NK-92 (cell line): ENCODE measurements around the gene ONECUT3.

Experiments
- DNase-seq: peaks from one replicate; lab custom pipeline; 2025; ENCODE audit not compliant: unreplicated experiment; lab: John Stamatoyannopoulos, UW

ONECUT3 gene

GRCh38 chr19:1739960-1740629 lies 13.2 kb upstream of the ONECUT3 start:
- DNase-seq: no peak

GRCh38 chr19:1742989-1743696 lies 10.2 kb upstream of the ONECUT3 start:
- no peak for DNase-seq

- no peak for DNase-seq
Measured at GRCh38 chr19:1744133-1744665, 9.1 kb upstream of the ONECUT3 start.

- no peak for DNase-seq
Measured at GRCh38 chr19:1744822-1745563, 8.3 kb upstream of the ONECUT3 start.

GRCh38 chr19:1745589-1746031 lies 7.7 kb upstream of the ONECUT3 start:
- DNase-seq: no peak

GRCh38 chr19:1746401-1747284 lies 6.7 kb upstream of the ONECUT3 start:
- DNase-seq: no peak

GRCh38 chr19:1747285-1748114 lies 5.8 kb upstream of the ONECUT3 start:
- no peak for DNase-seq

GRCh38 chr19:1748115-1748872 lies 5.0 kb upstream of the ONECUT3 start:
- DNase-seq: no peak

- DNase-seq: no peak
Measured at GRCh38 chr19:1748873-1749341, 4.4 kb upstream of the ONECUT3 start.

- DNase-seq: no peak
Measured at GRCh38 chr19:1749373-1750342, 3.6 kb upstream of the ONECUT3 start.

- no peak for DNase-seq
Measured at GRCh38 chr19:1750343-1751021, 2.8 kb upstream of the ONECUT3 start.

GRCh38 chr19:1751367-1752008 lies 1.8 kb upstream of the ONECUT3 start:
- no peak for DNase-seq

GRCh38 chr19:1752009-1752756 lies 1.1 kb upstream of the ONECUT3 start:
- no peak for DNase-seq

- no peak for DNase-seq
Measured at GRCh38 chr19:1754018-1754635, 821 bp downstream of the ONECUT3 start.

GRCh38 chr19:1754636-1755466 lies 1.5 kb downstream of the ONECUT3 start:
- no peak for DNase-seq
